ENCODE results near the gene MRPL48. TPM values are rescaled to one million over a fixed set of nuclear protein-coding genes. Genes with fewer than 3 reads are reported as not detected.
"Not testable (repeated sequence)": the region's sequence is repeated elsewhere in the genome, so short reads cannot be mapped to it uniquely, and the experiment has no call there.

Gene MRPL48
- 41.6 and 69.3 TPM in 2 replicates for total RNA-seq (2014; rRNA removed; shearing (Covaris generic); ENCODE audit: low replicate concordance)

DNA sequence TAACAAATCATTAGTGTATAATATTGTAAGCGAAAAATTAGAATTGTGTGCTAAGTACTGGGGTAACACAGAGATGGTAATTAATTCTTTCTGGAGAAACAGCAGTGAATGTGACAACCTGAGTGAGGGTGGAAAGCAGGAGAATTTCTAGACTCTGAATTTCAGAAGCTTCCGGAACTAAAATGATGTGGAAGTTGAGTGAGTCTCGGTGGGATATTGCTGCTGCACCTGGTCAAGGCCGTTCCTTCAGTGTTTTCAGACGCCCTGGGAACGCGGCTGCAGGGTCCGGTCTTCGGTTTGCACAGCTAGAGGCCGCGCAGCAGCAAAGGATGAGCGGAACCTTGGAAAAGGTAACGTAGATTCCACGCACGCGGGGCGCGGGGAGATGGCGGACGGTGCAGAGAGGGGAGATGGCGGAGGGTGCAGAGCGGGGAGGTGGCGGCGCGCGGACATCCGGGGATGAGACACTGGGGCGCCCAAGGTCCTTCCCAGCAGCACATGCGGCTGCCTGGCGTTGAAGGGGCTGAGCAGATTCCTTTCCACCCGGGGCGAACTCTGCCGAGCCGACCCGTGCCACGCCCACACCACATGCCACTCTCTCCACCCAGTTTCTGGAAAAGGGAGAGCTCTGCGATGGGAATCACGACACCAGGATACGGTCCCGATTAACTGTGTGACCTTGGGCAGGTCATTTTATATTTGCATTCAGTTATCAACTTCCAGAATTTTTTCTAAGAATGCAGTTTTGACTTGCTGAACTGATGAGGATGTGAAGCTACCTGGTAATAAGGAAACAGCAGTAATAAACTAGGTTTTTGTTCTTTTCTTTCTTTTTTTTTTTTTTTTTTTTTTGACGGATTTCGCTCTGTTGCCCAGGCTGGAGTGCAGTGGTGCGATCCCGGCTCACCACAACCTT lies at the start of gene MRPL48:
Gene MRPL48 (plus strand): TSS at position 232 of the 916 bp plus-strand sequence. CDS start 98 bp downstream, at position 330.
- Histone ChIP-seq H3K9me3 (ENCODE audit: low read length) (no peaks in the 10 kb centered on the region), H3K27me3 (ENCODE audit: low read length) (no peaks in the 10 kb centered on the region), H3K9me2 (replicated peaks; ENCODE audit: insufficient read depth, low read length) (no peaks in the 10 kb centered on the region), H2AFZ (ENCODE audit: low read length) (peak within 1 kb of the TSS; percentile 96; the same call in 1 of the 2 replicates), H3K36me3 (ENCODE audit: insufficient read depth, low read length) (0 out of 2 replicates have a peak, but pooled peaks cover 3% of the 10 kb centered on the region), H3K9ac (ENCODE audit: low read length) (peak within 1 kb of the TSS; percentile 95), H4K20me1 (ENCODE audit: insufficient read depth, low read depth, low read length) (no peaks in the 10 kb centered on the region), H3K4me3 (ENCODE audit: low read length) (peak within 1 kb of the TSS; percentile 92), H3K79me2 (ENCODE audit: low read length) (peaks cover 42% of the 10 kb centered on the region), H3K4me2 (ENCODE audit: low read depth, low read length, poor library complexity, severe bottlenecking) (peak within 1 kb of the TSS; percentile 78), H3K4me1 (ENCODE audit: low read length) (peaks cover 24% of the 10 kb centered on the region), H3K27ac (ENCODE audit: low read length) (peak within 1 kb of the TSS; percentile 94)
- DNase-seq = peak; percentile 98

DNA sequence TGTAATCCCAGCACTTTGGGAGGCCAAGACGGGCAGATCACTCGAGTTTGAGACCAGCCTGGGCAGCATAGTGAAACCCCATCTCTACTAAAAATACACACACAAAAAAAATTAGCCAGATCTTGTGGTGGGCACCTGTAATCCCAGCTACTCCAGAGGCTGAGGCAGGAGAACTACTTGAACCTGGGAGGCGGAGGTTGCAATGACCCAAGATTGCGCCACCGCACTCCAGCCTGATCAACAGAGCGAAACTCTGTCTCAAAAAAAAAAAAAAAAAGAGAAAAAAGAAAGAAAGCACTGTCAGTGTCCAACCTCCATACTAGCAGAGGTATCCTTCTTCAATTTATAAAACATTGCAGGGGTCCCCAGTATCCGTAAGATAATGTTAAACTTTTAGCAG lies 44.6 kb upstream of the MRPL48 start:
- H2AFZ ChIP-seq (ENCODE audit: low read length) = no peak overlapping the region
- H3K79me2 ChIP-seq (ENCODE audit: low read length) = peaks cover 96% of the 10 kb centered on the region
- H3K9ac ChIP-seq (ENCODE audit: low read length) = no peak overlapping the region
- no peak overlapping the region for H3K4me2 ChIP-seq (ENCODE audit: low read depth, low read length, poor library complexity, severe bottlenecking)
- no peaks in the 10 kb centered on the region; the same call in 1 of the 2 replicates for H3K36me3 ChIP-seq (ENCODE audit: insufficient read depth, low read length)
- no peak for DNase-seq
- H3K4me3 ChIP-seq (ENCODE audit: low read length) = no peak overlapping the region
- no peak overlapping the region for H3K27ac ChIP-seq (ENCODE audit: low read length)
- H3K4me1 ChIP-seq (ENCODE audit: low read length) = peaks cover 5% of the 10 kb centered on the region
- H4K20me1 ChIP-seq (ENCODE audit: insufficient read depth, low read depth, low read length) = no peaks in the 10 kb centered on the region
- no peaks in the 10 kb centered on the region for H3K9me2 ChIP-seq (replicated peaks; ENCODE audit: insufficient read depth, low read length)
- H3K9me3 ChIP-seq (ENCODE audit: low read length) = no peaks in the 10 kb centered on the region
- no peaks in the 10 kb centered on the region for H3K27me3 ChIP-seq (ENCODE audit: low read length)

DNA sequence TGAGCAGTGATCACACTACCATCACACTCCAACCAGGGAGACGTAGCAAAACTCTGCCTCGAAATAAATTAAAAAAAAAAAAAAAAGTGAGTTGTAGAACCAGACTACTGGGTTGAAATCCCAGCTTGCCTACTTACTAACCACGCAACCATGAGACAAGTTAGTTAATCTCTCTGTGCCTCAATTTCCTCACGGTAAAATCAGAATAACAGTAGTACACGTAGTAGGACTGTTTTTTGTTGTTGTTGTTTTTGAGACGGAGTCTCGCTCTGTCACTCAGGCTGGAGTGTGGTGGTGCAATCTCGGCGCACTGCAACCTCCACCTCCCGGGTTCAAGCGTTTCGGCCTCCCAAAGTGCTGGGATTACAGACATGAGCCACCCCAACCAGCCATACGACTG lies 41.0 kb upstream of the MRPL48 start:
- no peak overlapping the region for H3K4me3 ChIP-seq (ENCODE audit: low read length)
- H3K9me2 ChIP-seq (replicated peaks; ENCODE audit: insufficient read depth, low read length) = no peaks in the 10 kb centered on the region
- no peaks in the 10 kb centered on the region; the same call in 1 of the 2 replicates for H3K36me3 ChIP-seq (ENCODE audit: insufficient read depth, low read length)
- no peaks in the 10 kb centered on the region for H3K27me3 ChIP-seq (ENCODE audit: low read length)
- H3K4me1 ChIP-seq (ENCODE audit: low read length) = peaks cover 11% of the 10 kb centered on the region
- H3K4me2 ChIP-seq (ENCODE audit: low read depth, low read length, poor library complexity, severe bottlenecking) = no peak overlapping the region
- no peaks in the 10 kb centered on the region for H3K9me3 ChIP-seq (ENCODE audit: low read length)
- H2AFZ ChIP-seq (ENCODE audit: low read length) = no peak overlapping the region
- H3K79me2 ChIP-seq (ENCODE audit: low read length) = peaks cover 98% of the 10 kb centered on the region
- DNase-seq = no peak
- H3K27ac ChIP-seq (ENCODE audit: low read length) = no peak overlapping the region
- no peak overlapping the region for H3K9ac ChIP-seq (ENCODE audit: low read length)
- H4K20me1 ChIP-seq (ENCODE audit: insufficient read depth, low read depth, low read length) = peaks cover 3% of the 10 kb centered on the region; the same call in 1 of the 2 replicates

DNA sequence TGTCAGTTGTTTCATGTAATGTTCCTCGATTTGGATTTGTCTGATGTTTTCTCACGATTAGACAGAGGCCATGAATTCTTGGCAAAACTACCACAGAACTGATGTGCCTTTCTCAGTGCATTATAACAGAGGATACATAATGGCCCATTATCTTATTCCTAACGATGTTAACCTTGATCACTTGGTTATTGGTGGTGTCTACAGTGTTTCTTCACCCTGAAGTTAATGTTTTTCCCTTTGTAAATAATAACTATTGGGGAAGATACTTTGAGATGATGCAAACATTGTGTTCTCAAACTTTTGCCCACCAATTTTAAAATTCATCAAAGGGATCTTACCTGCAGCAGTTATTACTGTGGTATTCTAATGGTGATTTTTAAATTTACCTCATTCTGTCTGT lies 39.9 kb upstream of the MRPL48 start:
- H3K4me2 ChIP-seq (ENCODE audit: low read depth, low read length, poor library complexity, severe bottlenecking) = no peak overlapping the region
- no peaks in the 10 kb centered on the region for H3K27me3 ChIP-seq (ENCODE audit: low read length)
- H3K27ac ChIP-seq (ENCODE audit: low read length) = no peak overlapping the region
- H3K4me1 ChIP-seq (ENCODE audit: low read length) = peaks cover 11% of the 10 kb centered on the region
- H3K79me2 ChIP-seq (ENCODE audit: low read length) = peaks cover 99% of the 10 kb centered on the region
- H4K20me1 ChIP-seq (ENCODE audit: insufficient read depth, low read depth, low read length) = peaks cover 3% of the 10 kb centered on the region; the same call in 1 of the 2 replicates
- H3K9ac ChIP-seq (ENCODE audit: low read length) = no peak overlapping the region
- no peak overlapping the region for H2AFZ ChIP-seq (ENCODE audit: low read length)
- H3K9me3 ChIP-seq (ENCODE audit: low read length) = no peaks in the 10 kb centered on the region
- no peaks in the 10 kb centered on the region for H3K9me2 ChIP-seq (replicated peaks; ENCODE audit: insufficient read depth, low read length)
- DNase-seq = no peak
- H3K4me3 ChIP-seq (ENCODE audit: low read length) = no peak overlapping the region
- H3K36me3 ChIP-seq (ENCODE audit: insufficient read depth, low read length) = no peaks in the 10 kb centered on the region

DNA sequence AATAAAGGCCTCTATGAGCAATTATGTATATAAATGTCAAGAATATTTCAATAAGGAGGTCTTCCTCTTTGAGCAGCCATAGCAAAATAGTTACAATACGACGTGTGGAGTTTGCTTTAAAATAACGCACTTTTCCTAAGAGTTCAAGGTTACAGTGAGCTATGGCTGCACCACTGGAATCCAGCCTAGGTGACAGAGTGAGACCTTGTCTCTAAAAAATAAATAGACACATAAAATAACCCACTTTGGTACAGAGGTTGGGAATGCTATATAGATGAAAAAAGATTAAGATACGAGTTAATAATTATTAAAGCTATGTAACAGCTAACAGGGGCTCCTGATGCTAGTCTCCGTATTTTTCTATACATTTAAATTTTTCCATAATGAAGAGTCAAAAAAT lies 39.4 kb upstream of the MRPL48 start:
- H3K9me3 ChIP-seq (ENCODE audit: low read length) = no peaks in the 10 kb centered on the region
- H3K9me2 ChIP-seq (replicated peaks; ENCODE audit: insufficient read depth, low read length) = no peaks in the 10 kb centered on the region
- no peak overlapping the region for H3K9ac ChIP-seq (ENCODE audit: low read length)
- no peaks in the 10 kb centered on the region for H3K27me3 ChIP-seq (ENCODE audit: low read length)
- H3K4me1 ChIP-seq (ENCODE audit: low read length) = peaks cover 11% of the 10 kb centered on the region
- no peak overlapping the region for H2AFZ ChIP-seq (ENCODE audit: low read length)
- H3K36me3 ChIP-seq (ENCODE audit: insufficient read depth, low read length) = no peaks in the 10 kb centered on the region
- peaks cover 3% of the 10 kb centered on the region; the same call in 1 of the 2 replicates for H4K20me1 ChIP-seq (ENCODE audit: insufficient read depth, low read depth, low read length)
- no peak overlapping the region for H3K4me3 ChIP-seq (ENCODE audit: low read length)
- H3K27ac ChIP-seq (ENCODE audit: low read length) = no peak overlapping the region
- H3K4me2 ChIP-seq (ENCODE audit: low read depth, low read length, poor library complexity, severe bottlenecking) = no peak overlapping the region
- peaks cover 98% of the 10 kb centered on the region for H3K79me2 ChIP-seq (ENCODE audit: low read length)
- DNase-seq = no peak

DNA sequence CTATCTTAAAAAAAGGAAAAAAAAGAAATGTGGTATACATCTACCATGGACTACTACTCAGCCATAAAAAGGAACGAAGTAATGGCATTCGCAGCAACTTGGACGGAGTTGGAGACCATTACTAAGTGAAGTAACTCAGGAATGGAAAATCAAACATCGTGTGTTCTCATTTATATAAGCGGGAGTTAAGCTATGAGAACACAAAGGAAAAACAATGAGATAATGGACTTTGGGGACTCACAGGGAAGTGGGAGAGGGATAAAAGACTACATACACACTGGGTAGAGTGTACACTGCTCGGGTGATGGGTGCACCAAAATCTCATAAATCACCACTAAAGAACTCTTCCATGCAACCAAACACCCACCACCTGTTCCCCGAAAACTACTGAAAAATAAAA lies 38.6 kb upstream of the MRPL48 start:
- Histone ChIP-seq H3K9ac (ENCODE audit: low read length) (no peak overlapping the region), H3K27ac (ENCODE audit: low read length) (no peak overlapping the region), H3K4me2 (ENCODE audit: low read depth, low read length, poor library complexity, severe bottlenecking) (no peak overlapping the region)

DNA sequence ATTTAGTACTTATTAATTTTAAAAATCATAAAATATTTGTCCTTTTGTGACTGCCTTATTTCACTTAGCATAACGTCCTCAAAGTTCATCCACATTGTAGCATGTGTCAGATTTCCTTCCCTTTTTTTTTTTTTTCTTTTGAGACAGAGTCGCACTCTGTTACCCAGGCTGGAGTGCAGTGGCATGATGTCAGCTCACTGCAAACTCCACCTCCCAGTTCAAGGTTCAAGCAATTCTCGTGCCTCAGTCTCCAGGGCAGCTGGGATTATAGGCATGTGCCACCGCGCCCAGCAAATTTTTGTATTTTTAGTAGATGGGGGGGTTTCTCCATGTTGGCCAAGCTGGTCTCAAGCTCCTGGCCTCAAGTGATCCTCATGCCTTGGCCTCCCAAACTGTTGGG lies 37.4 kb upstream of the MRPL48 start:
- Histone ChIP-seq H2AFZ (ENCODE audit: low read length) (no peak overlapping the region), H3K27ac (ENCODE audit: low read length) (no peak overlapping the region), H3K36me3 (ENCODE audit: insufficient read depth, low read length) (no peaks in the 10 kb centered on the region), H3K79me2 (ENCODE audit: low read length) (peaks cover 98% of the 10 kb centered on the region), H4K20me1 (ENCODE audit: insufficient read depth, low read depth, low read length) (peaks cover 3% of the 10 kb centered on the region; the same call in 1 of the 2 replicates), H3K9me3 (ENCODE audit: low read length) (no peaks in the 10 kb centered on the region), H3K9ac (ENCODE audit: low read length) (no peak overlapping the region), H3K4me2 (ENCODE audit: low read depth, low read length, poor library complexity, severe bottlenecking) (peak overlapping the region; percentile 26), H3K27me3 (ENCODE audit: low read length) (no peaks in the 10 kb centered on the region), H3K9me2 (replicated peaks; ENCODE audit: insufficient read depth, low read length) (no peaks in the 10 kb centered on the region), H3K4me1 (ENCODE audit: low read length) (peaks cover 15% of the 10 kb centered on the region), H3K4me3 (ENCODE audit: low read length) (no peak overlapping the region)
- DNase-seq = no peak

More for the DNA sequence above, 38.6 kb upstream of the MRPL48 start:
- H4K20me1 ChIP-seq (ENCODE audit: insufficient read depth, low read depth, low read length) = peaks cover 3% of the 10 kb centered on the region; the same call in 1 of the 2 replicates
- DNase-seq = no peak
- no peaks in the 10 kb centered on the region for H3K9me3 ChIP-seq (ENCODE audit: low read length)
- H3K4me3 ChIP-seq (ENCODE audit: low read length) = no peak overlapping the region
- peaks cover 11% of the 10 kb centered on the region for H3K4me1 ChIP-seq (ENCODE audit: low read length)
- H3K36me3 ChIP-seq (ENCODE audit: insufficient read depth, low read length) = no peaks in the 10 kb centered on the region
- H2AFZ ChIP-seq (ENCODE audit: low read length) = no peak overlapping the region
- peaks cover 98% of the 10 kb centered on the region for H3K79me2 ChIP-seq (ENCODE audit: low read length)
- H3K27me3 ChIP-seq (ENCODE audit: low read length) = no peaks in the 10 kb centered on the region
- H3K9me2 ChIP-seq (replicated peaks; ENCODE audit: insufficient read depth, low read length) = no peaks in the 10 kb centered on the region

DNA sequence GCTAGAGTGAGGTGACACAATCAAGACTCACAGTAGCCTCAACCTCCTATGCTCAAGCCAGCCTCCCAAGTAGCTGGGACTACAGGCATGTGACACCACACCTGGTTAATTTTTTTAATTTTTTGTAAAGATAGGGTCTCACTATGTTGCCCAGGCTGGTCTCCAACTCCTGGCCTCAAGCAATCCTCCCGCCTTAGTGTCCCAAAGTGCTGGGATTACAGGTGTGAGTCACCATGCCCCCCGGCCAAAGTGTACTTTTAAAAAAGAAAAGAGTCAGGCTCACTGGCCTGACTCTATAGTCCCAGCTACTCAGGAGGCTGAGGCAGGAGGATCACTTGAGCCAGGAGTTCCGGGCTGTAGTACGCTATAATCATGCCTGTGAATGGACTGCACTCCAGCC lies 36.8 kb upstream of the MRPL48 start:
- H4K20me1 ChIP-seq (ENCODE audit: insufficient read depth, low read depth, low read length); DNase-seq: not testable (repeated sequence)

More for the DNA sequence above, 36.8 kb upstream of the MRPL48 start:
- H3K4me3 ChIP-seq (ENCODE audit: low read length); H3K9ac ChIP-seq (ENCODE audit: low read length); H3K36me3 ChIP-seq (ENCODE audit: insufficient read depth, low read length); H3K27me3 ChIP-seq (ENCODE audit: low read length); H3K9me2 ChIP-seq (replicated peaks; ENCODE audit: insufficient read depth, low read length); H2AFZ ChIP-seq (ENCODE audit: low read length); H3K9me3 ChIP-seq (ENCODE audit: low read length); H3K4me2 ChIP-seq (ENCODE audit: low read depth, low read length, poor library complexity, severe bottlenecking); H3K27ac ChIP-seq (ENCODE audit: low read length): not testable (repeated sequence)
- Histone ChIP-seq H3K4me1 (ENCODE audit: low read length) (peaks cover 15% of the 10 kb centered on the region), H3K79me2 (ENCODE audit: low read length) (peaks cover 98% of the 10 kb centered on the region)
